NB4 (cell line): Measurements from ENCODE around the gene ITGB7.
A peak's percentile ranks its signal among the peaks of the same experiment; 100 is the strongest.

Source experiments
- DNase-seq: peaks from one replicate; pipeline ENCODE4 v3.0.0; 2010; ENCODE audit warnings: low read depth
- H3K4me3 ChIP-seq: one replicate; pipeline ENCODE4 v1.5.1; 2011; ENCODE audit warnings: mild to moderate bottlenecking, low read depth, low read length, moderate library complexity
- MAX ChIP-seq: IDR thresholded peaks from 2 replicates; pipeline ENCODE4 v1.6.1; 2011; ENCODE audit warnings: low read depth, low read length
- MYC ChIP-seq: IDR thresholded peaks from 2 replicates; pipeline ENCODE4 v1.6.1; 2011; ENCODE audit warnings: low read depth, low read length
- POLR2A ChIP-seq: IDR thresholded peaks from 2 replicates; pipeline ENCODE4 v1.6.1; 2011; ENCODE audit warnings: mild to moderate bottlenecking; ENCODE audit not compliant: insufficient read length; ENCODE audit errors: extremely low read depth
- TF ChIP-seq, protein P1 (sequence below): IDR thresholded peaks from one replicate; pipeline ENCODE4 v1.5.1; 2012; ENCODE audit warnings: low read depth, low read length

ITGB7 gene, protein sequence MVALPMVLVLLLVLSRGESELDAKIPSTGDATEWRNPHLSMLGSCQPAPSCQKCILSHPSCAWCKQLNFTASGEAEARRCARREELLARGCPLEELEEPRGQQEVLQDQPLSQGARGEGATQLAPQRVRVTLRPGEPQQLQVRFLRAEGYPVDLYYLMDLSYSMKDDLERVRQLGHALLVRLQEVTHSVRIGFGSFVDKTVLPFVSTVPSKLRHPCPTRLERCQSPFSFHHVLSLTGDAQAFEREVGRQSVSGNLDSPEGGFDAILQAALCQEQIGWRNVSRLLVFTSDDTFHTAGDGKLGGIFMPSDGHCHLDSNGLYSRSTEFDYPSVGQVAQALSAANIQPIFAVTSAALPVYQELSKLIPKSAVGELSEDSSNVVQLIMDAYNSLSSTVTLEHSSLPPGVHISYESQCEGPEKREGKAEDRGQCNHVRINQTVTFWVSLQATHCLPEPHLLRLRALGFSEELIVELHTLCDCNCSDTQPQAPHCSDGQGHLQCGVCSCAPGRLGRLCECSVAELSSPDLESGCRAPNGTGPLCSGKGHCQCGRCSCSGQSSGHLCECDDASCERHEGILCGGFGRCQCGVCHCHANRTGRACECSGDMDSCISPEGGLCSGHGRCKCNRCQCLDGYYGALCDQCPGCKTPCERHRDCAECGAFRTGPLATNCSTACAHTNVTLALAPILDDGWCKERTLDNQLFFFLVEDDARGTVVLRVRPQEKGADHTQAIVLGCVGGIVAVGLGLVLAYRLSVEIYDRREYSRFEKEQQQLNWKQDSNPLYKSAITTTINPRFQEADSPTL

DNA sequence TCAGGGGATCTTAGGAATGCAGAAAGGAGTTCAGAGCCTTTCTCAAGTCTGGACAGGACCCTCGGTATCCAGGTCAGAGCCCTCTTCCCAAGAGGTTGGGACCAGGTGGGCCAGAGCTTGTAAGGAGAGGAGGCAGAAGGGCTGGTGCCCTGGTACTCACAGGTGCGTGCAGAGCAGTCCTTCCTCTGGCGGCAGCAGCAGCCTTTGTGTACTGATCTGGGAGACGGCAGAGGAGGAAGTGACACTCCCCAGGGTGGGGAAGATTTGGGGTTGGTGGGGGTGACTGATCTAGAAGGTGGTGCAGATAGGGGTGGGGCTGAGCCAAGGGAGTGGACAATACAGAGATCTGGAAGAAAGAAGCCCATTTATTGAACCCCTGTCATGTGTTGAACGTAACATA, at the start of gene ITGB7:
Gene ITGB7 (minus strand): TSS at position 210 of the 400 bp plus-strand sequence. CDS start 6,808 bp downstream, outside the sequence.
- TF ChIP-seq MYC (no peak), MAX (no peak), POLR2A (no peak)
- TF ChIP-seq, protein P1, sequence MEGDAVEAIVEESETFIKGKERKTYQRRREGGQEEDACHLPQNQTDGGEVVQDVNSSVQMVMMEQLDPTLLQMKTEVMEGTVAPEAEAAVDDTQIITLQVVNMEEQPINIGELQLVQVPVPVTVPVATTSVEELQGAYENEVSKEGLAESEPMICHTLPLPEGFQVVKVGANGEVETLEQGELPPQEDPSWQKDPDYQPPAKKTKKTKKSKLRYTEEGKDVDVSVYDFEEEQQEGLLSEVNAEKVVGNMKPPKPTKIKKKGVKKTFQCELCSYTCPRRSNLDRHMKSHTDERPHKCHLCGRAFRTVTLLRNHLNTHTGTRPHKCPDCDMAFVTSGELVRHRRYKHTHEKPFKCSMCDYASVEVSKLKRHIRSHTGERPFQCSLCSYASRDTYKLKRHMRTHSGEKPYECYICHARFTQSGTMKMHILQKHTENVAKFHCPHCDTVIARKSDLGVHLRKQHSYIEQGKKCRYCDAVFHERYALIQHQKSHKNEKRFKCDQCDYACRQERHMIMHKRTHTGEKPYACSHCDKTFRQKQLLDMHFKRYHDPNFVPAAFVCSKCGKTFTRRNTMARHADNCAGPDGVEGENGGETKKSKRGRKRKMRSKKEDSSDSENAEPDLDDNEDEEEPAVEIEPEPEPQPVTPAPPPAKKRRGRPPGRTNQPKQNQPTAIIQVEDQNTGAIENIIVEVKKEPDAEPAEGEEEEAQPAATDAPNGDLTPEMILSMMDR: no peak
- peak within 1 kb of the TSS; percentile 23 for H3K4me3 ChIP-seq
- peak; percentile 76 for DNase-seq

DNA sequence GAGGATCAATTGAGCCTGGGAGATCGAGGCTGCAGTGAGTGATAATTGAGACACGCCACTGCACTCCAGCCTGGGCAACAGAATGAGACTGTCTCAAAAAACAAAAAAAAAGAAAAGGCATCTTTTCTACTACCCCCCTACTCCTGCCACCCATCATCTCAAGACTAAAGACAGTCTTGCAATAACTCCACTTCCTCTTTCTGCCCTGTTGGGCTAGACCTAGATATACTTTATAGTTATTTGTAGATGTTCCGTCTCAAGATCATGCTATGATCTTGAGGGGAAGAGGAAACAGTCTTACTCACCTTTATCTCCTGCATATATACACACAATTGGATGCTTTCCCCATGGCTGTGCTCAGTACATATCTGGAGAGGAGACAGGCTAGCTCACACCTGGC, 48.9 kb upstream of the ITGB7 start:
- H3K4me3 ChIP-seq: no peak overlapping the region
- TF ChIP-seq, protein P1: no peak
- no peak for TF ChIP-seq POLR2A
- no peak for TF ChIP-seq MYC
- TF ChIP-seq MAX: no peak
- peak; percentile 86 for DNase-seq

GRCh38 chr12:53254816-53255545, 47.9 kb upstream of the ITGB7 start:
- H3K4me3 ChIP-seq: no peak overlapping the region
- no peak for DNase-seq
- TF ChIP-seq POLR2A (no peak), MYC (no peak), MAX (no peak)
- TF ChIP-seq, protein P1: no peak

GRCh38 chr12:53253298-53253697, 46.2 kb upstream of the ITGB7 start:
- TF ChIP-seq, protein P1: no peak
- TF ChIP-seq MYC: no peak
- TF ChIP-seq POLR2A: no peak
- TF ChIP-seq MAX: no peak
- DNase-seq: no peak
- H3K4me3 ChIP-seq: peak overlapping the region; percentile 95

- no peak for DNase-seq
- peak overlapping the region; percentile 95 for H3K4me3 ChIP-seq
- TF ChIP-seq POLR2A (no peak), MYC (no peak)
Observed at GRCh38 chr12:53252349-53252916, 45.4 kb upstream of the ITGB7 start.
